ENCODE data around the gene ATG9B. TPM values are rescaled to one million over a fixed set of nuclear protein-coding genes. Genes with fewer than 3 reads are reported as not detected.

The ATG9B gene
- total RNA-seq, 1 donor from 2014 or later = 11.8 TPM

DNA sequence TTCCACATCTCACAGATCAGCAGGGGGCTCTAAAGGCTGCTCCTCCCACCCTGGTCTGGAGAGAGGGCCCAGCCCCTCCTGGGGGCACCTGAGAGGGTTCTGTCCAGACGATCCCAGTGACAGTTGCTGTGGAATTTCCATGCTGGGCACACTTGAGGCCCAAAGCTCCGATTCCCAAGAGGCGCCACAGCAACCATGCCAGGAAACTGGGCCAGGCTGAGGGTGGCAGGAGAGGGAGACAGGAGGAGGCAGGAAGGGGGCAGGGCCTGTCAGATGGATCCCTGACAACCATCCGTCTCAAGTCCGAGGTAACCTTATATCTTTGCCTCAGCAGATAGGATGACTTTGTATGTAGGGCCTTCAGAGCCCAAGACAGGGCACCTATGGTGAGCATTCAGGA lies 37.7 kb downstream of the ATG9B start:
- Mint-ChIP-seq H3K4me1 (peaks cover 6% of the 10 kb centered on the region), H3K27me3 (ENCODE audit: low read depth) (peaks cover 83% of the 10 kb centered on the region), H3K4me3 (no peak overlapping the region), H3K36me3 (no peaks in the 10 kb centered on the region), H3K9me3 (peaks cover 15% of the 10 kb centered on the region), H3K27ac (no peak overlapping the region)
- no peak for DNase-seq (ENCODE audit: low spot score in 2 of 2, unreplicated experiment in 2 of 2)
- TF ChIP-seq, protein P1, sequence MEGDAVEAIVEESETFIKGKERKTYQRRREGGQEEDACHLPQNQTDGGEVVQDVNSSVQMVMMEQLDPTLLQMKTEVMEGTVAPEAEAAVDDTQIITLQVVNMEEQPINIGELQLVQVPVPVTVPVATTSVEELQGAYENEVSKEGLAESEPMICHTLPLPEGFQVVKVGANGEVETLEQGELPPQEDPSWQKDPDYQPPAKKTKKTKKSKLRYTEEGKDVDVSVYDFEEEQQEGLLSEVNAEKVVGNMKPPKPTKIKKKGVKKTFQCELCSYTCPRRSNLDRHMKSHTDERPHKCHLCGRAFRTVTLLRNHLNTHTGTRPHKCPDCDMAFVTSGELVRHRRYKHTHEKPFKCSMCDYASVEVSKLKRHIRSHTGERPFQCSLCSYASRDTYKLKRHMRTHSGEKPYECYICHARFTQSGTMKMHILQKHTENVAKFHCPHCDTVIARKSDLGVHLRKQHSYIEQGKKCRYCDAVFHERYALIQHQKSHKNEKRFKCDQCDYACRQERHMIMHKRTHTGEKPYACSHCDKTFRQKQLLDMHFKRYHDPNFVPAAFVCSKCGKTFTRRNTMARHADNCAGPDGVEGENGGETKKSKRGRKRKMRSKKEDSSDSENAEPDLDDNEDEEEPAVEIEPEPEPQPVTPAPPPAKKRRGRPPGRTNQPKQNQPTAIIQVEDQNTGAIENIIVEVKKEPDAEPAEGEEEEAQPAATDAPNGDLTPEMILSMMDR (IDR thresholded peaks at IDR 0.05; ENCODE audit: unreplicated experiment) = no peak

DNA sequence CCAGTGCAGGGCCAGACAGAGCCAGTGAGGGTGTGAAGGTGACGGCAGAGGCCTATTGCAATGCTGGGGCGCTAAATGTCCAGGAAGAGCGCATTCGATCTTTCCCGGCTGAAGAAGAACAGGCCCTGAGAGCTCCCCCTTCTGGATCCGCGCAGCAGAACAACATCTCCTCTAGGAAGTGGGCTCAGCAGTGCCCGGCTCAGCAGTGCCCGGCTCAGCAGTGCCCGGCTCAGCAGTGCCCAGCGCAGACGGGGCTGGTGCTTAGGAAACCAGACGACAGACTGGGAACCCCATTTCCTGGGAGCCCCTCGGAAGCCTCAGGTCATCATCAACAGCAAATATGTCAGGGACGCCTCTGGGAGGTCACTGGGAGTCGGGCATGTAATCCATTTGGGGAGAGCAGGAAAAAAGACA lies 38.2 kb downstream of the ATG9B start:
- peak in 1 of 2 experiments; percentile 73 for DNase-seq (ENCODE audit: low spot score in 2 of 2, unreplicated experiment in 2 of 2)
- Mint-ChIP-seq H3K9me3 (peaks cover 12% of the 10 kb centered on the region), H3K4me3 (no peak overlapping the region), H3K4me1 (peaks cover 6% of the 10 kb centered on the region), H3K27me3 (ENCODE audit: low read depth) (peaks cover 86% of the 10 kb centered on the region), H3K27ac (no peak overlapping the region), H3K36me3 (no peaks in the 10 kb centered on the region)
- TF ChIP-seq, protein P1 (IDR thresholded peaks at IDR 0.05; ENCODE audit: unreplicated experiment) = peak; percentile 55

DNA sequence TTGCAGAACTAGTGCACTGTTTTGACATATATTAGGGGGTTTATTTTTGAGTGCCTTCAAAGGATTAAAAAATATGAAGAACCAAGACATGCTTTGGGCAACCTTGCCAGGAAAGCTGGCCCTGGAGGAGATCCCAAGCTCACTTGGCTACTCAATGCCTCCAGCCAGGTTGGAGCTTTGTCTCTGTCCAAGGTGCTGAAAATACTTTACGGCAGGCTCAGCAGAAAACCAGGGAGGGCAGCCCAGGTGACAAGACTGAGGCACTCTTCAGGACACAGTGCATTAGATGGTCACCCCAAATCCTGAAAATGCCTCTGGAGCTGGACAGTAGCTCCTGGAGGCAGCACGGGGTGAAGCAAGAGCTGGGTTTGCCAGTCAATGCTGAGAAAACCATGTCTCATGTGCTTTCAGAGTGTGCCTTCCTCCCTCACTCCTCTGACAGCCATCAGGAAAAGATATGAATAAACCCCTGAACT lies 40.4 kb downstream of the ATG9B start:
- TF ChIP-seq, protein P1 (IDR thresholded peaks at IDR 0.05; ENCODE audit: unreplicated experiment) = no peak
- Mint-ChIP-seq H3K9me3 (no peaks in the 10 kb centered on the region), H3K4me1 (peaks cover 6% of the 10 kb centered on the region), H3K27me3 (ENCODE audit: low read depth) (peaks cover 87% of the 10 kb centered on the region), H3K36me3 (no peaks in the 10 kb centered on the region), H3K27ac (no peak overlapping the region), H3K4me3 (no peak overlapping the region)
- peak in 1 of 2 experiments; percentile 69 for DNase-seq (ENCODE audit: low spot score in 2 of 2, unreplicated experiment in 2 of 2)

DNA sequence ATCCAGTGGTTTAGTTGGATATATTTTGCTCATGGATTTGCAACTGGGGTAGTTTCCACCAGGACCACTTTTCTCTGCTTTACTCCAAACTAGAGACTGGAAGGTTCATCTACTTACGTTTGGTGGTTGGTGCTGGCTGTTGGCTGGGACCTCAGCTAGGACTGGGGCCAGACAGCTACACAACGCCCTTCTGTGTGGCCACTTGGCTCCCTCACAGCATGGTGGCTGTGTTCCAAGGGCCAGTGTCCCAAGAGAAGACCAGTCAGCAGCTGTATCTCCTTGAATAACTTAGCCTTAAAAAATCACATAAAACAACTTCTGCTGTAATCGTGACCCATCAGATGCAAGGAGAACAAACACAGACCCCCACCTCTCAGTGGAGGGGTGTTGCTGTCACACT lies 41.9 kb downstream of the ATG9B start:
- Mint-ChIP-seq H3K27ac (no peak overlapping the region), H3K27me3 (ENCODE audit: low read depth) (peaks cover 80% of the 10 kb centered on the region), H3K4me1 (peaks cover 8% of the 10 kb centered on the region), H3K36me3 (no peaks in the 10 kb centered on the region), H3K4me3 (no peak overlapping the region), H3K9me3 (no peaks in the 10 kb centered on the region)
- TF ChIP-seq, protein P1 (IDR thresholded peaks at IDR 0.05; ENCODE audit: unreplicated experiment) = no peak
- DNase-seq (ENCODE audit: low spot score in 2 of 2, unreplicated experiment in 2 of 2) = no peak

DNA sequence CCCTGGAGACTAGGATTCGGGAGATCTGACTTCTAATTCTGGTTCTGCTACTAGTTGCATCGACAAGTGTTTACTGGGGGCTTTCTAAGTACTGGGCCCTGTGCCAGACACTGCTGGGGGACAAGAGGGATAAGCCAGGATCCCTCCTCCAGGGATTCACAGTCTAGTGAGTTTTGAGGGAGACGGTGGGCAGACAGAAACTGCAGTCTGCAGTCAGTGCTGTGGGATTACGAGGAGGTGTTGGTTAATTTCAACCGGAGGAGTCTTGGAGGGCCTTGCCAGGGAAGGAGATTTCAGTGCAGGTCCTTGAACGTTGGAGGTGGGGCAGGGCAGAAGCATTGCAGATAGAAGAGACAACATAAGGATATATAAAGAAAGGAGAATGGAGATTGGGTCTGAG lies 42.6 kb downstream of the ATG9B start:
- Mint-ChIP-seq H3K36me3 (no peaks in the 10 kb centered on the region), H3K4me1 (peaks cover 15% of the 10 kb centered on the region), H3K4me3 (no peak overlapping the region), H3K27me3 (ENCODE audit: low read depth) (peaks cover 84% of the 10 kb centered on the region), H3K9me3 (no peaks in the 10 kb centered on the region), H3K27ac (no peak overlapping the region)
- TF ChIP-seq, protein P1 (IDR thresholded peaks at IDR 0.05; ENCODE audit: unreplicated experiment) = no peak
- no peak for DNase-seq (ENCODE audit: low spot score in 2 of 2, unreplicated experiment in 2 of 2)

DNA sequence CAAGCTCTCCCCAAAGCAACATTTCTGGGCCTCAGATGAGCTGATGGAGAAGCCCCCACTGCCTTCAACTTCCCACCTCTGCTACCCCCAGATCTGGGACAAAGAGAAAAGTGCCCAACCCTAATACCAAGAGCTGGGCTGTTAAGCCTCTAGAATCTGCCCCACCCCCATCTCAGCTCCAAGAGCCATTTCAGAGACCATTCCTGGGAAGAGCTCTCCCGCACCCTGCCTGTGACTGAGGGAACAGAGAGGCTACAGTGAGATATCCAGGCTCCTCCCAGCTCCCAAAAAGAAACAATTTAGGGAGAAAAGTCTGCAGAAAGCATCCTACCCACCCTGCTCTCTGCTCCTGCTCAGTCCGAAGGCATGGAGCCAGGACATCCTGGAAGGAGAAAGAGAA lies 43.6 kb downstream of the ATG9B start:
- Mint-ChIP-seq H3K27ac (no peak overlapping the region), H3K36me3 (no peaks in the 10 kb centered on the region), H3K27me3 (ENCODE audit: low read depth) (peaks cover 86% of the 10 kb centered on the region), H3K9me3 (no peaks in the 10 kb centered on the region), H3K4me3 (no peak overlapping the region), H3K4me1 (peaks cover 15% of the 10 kb centered on the region)
- DNase-seq (ENCODE audit: low spot score in 2 of 2, unreplicated experiment in 2 of 2) = no peak
- TF ChIP-seq, protein P1 (IDR thresholded peaks at IDR 0.05; ENCODE audit: unreplicated experiment) = no peak

Data from mesothelial cell of epicardium (in vitro differentiated cells).